Forelimb muscle (tissue), 1 donor: ENCODE data around the gene TMEM87A. TPM values are rescaled to one million over a fixed set of nuclear protein-coding genes. Genes with fewer than 3 reads are reported as not detected.
"Not testable (repeated sequence)": the region's sequence is repeated elsewhere in the genome, so short reads cannot be mapped to it uniquely, and the experiment has no call there.

Source experiments
- DNase-seq: peaks from one replicate; pipeline ENCODE4 v3.0.0-alpha.2; 2013; ENCODE audit warnings: low read depth
- polyA plus RNA-seq: library from polyadenylated mRNA; unstranded; fragments of 120-200 nt; gene quantifications from one replicate; pipeline ENCODE4 v1.2.1, GENCODE V29; 2013; ENCODE audit not compliant: insufficient read length

TMEM87A gene, protein sequence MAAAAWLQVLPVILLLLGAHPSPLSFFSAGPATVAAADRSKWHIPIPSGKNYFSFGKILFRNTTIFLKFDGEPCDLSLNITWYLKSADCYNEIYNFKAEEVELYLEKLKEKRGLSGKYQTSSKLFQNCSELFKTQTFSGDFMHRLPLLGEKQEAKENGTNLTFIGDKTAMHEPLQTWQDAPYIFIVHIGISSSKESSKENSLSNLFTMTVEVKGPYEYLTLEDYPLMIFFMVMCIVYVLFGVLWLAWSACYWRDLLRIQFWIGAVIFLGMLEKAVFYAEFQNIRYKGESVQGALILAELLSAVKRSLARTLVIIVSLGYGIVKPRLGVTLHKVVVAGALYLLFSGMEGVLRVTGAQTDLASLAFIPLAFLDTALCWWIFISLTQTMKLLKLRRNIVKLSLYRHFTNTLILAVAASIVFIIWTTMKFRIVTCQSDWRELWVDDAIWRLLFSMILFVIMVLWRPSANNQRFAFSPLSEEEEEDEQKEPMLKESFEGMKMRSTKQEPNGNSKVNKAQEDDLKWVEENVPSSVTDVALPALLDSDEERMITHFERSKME
- polyA plus RNA-seq: 38.0 TPM

GRCh38 chr15:42272939-42273899 lies at the start of gene TMEM87A, which contains the start of gene GANC:
Gene TMEM87A (minus strand): TSS chr15:42273433. CDS start chr15:42273398, 35 bp downstream.
Gene GANC (plus strand): TSS chr15:42273201. CDS start chr15:42274482, 1,281 bp downstream.
- peak; percentile 98 for DNase-seq

DNA sequence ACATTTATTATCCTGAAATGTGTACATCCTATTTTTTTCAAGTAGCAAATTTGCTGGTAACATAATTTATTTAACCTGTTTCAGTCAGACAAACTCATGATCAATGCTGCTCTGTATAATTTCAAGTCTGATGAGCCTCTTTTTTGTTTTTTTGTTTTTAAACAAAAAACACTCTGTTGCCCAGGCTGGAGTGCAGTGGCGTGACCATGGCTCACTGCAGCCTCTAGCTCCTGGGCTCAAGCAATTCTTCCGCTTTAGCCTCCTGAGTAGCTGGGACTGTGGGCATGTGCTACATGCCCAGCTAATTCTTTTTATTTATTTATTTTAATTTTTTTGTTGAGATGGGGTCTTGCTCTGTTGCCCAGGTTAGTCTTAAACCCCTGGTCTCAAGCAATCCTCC lies 46.0 kb upstream of the TMEM87A start:
- DNase-seq: no peak

DNA sequence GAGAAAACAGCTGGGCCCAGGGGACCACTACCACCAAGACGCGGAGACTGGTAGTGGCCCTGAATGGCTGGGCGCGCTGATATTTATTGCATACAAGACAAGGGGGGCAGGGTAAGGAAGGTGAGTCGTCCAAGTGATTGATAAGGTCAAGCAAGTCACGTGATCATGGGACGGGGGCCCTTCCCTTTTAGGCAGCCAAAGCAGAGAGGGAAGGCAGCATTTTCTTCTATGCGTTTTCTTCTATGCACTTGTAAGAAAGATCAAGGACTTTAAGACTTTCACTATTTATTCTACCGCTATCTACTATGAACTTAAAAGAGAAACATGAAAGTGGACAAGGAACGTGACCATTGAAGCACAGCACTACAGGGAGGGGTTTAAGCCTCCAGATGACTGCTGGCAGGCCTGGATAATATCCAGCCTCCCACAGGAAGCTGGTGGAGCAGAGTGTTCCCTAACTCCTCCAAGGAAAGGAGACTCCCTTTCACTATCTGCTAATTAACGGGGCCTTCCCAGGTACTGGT lies 43.1 kb upstream of the TMEM87A start:
- not testable (repeated sequence) for DNase-seq

DNA sequence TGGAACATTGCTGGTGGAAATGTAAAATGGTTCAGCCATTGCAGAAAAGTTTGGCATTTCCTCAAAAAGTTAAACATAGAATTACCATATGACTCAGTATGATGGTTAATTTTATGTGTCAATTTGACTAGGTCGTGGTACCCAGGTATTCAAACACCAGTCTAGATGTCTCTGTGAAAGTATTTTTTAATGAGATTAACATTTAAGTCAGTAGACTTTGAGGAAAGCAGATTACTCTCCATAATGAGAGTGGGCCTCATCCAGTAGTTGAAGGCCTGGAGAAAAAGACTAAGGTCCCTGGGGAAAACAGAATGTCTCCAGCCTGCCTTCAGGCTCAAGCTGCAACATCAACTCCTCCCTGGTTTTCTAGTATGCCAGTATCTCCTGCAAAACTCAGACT lies 42.3 kb upstream of the TMEM87A start:
- no peak for DNase-seq

DNA sequence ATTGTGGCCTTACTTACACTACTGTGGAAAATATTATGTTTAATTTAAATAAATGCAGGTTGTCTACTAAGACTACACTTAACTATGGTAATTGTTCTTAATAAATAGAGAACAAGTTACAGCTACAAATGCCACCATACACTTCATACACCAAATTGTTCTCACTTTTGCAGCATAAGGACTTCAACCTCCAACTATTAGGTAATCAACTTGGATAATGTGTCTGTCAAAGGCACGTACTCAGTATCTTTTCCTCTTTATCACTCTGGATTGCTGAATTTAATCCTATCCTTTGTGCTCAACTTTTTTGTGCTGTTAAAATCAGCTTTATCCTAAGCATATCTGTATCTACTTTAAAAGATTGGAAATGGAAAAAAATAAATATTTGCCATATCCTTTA lies 41.6 kb upstream of the TMEM87A start:
- no peak for DNase-seq

GRCh38 chr15:42313463-42313862 lies 40.2 kb upstream of the TMEM87A start:
- no peak for DNase-seq

- no peak for DNase-seq
Observed at GRCh38 chr15:42306681-42307080, 33.4 kb upstream of the TMEM87A start.

GRCh38 chr15:42301004-42301403 lies 27.8 kb upstream of the TMEM87A start:
- not testable (repeated sequence) for DNase-seq

- DNase-seq: no peak
Observed at GRCh38 chr15:42289166-42289565, 15.9 kb upstream of the TMEM87A start.

DNA sequence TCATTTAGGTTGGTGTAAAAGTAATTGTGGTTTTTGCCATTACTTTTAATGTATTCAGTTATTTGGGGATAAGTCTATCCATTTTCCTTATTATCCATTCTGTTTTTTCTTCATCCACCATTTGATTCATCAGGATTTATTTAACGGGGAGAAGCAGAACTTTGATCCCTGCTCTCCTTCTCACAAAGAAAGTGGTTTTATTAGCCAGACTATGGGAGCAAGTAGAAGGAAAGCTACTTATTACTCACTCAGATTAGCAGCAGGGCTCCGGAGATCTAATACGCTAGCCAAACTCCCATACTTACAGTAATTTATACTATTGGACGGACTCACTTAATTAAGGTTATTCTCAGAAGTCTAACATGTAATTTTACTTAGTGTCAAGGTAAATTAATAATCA lies 14.7 kb upstream of the TMEM87A start:
- no peak for DNase-seq

- DNase-seq: no peak
Observed at GRCh38 chr15:42286445-42287029, 13.3 kb upstream of the TMEM87A start.

DNA sequence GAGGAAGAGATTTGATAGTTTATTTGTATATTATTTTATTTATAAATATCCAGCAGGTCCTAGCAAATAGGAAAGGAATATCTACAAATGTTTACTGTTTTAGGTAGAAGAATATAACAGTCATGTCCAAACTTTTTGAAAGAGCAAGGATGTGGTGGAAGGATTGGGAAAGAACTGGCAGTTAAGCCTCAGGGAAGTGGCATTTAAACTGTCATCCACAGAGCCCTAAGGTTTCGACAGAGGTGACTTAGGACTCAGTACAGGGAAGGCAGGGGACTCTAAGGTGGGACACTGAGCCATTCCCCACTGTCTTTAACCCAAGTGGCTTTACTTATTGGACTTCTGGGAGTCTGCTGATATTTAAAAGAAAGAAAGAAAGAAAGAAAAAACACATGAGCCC lies 11.8 kb upstream of the TMEM87A start:
- DNase-seq: no peak

DNA sequence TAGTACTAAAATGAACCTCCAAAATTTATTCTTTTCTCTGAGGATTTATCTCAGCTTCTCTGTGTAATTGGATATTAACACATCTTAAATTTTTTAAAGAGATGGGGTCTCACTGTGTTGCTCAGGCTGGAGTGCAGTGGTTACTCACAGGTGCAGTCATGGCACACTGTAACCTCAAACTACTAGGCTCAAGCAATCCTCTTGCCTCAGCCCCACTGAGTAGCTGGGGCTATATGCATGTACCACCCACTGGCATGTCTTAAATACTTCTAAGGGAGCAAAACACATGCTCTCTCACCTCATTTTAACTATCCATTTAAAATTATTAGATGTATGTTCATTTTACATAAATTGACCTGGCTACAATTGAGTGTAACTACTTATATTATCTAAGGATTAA lies 11.3 kb upstream of the TMEM87A start:
- no peak for DNase-seq

GRCh38 chr15:42283671-42284070 lies 10.4 kb upstream of the TMEM87A start:
- no peak for DNase-seq

DNA sequence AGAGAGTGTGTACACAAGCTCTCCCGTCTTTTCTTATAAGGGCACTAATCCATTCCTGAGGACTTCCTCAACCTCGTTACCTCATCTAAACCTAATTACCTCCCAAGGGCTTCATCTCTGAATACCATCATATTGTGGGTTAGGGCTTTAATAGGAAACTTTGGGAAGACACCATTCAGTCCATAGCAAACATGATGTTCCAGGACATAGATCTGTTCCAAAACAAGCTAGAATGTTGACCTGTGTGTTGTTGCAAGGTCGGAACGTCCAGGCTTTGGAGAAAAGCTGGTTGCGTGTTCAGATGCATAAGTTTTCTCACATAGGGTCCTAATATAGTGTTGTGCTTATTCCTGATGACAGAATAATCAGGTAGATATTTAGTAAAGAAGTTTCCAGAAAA lies 9.7 kb upstream of the TMEM87A start:
- no peak for DNase-seq

DNA sequence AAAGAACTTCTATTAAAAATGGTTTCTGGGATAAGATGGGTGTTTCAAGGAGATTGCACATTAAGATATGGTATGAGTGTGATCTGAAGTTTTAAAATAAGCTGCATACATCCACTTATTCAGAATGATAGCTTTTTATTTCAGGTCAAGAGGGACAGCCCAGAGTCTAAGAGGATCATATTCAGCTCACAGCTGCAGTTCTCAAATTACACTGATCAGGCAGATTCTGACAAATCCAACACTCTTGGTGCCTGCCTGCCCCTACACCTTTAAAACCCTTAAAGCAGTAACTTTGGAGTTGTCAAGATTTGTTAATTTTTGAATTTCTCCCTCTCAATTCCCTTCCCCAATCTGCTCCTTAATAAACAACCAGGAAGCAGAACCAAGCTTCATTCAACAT lies 9.1 kb upstream of the TMEM87A start:
- DNase-seq: no peak

DNA sequence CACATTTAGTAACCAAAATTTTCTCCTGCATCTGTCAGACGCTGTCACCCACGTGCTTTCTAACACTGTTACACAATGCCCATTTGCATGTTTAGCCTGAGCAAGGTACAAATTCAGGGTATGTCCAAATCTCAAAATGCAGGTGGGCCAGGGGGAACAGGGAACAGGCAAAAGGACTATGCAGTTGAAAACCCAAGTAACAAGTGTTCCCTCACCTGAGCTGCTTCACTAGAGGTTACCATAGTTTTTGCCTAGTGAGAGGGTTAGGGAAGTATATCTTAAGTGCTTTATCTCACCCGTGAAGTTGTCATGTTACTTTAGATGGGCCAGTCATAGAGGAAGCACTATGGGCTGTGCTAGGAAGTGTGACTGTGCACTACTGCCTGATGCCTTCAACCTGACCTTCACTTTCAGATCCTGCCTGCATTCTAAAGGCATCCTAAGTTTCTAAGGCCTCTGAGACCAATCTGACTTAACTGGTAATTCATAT lies 6.0 kb upstream of the TMEM87A start:
- DNase-seq: no peak

GRCh38 chr15:42276762-42277161 lies 3.5 kb upstream of the TMEM87A start:
- DNase-seq: no peak

- DNase-seq: no peak
Observed at GRCh38 chr15:42275780-42276391, 2.7 kb upstream of the TMEM87A start.

DNA sequence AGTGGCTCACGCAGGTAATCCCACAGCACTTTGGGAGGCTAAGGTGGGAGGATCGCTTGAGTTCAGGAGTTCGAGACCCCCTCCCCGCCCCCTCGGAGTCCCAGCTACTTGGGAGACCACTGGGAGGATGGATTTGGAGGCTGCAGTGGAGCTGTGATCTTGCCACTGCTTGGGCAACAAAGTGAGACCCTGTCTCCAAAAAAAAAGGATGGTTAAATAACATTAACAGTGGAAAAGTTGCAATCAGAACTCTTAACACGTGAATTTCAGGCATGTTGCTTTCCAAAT lies 1.4 kb upstream of the TMEM87A start:
- DNase-seq: no peak
